ENCODE measurements around the gene DPH7. TPM values are rescaled to one million over a fixed set of nuclear protein-coding genes. Genes with fewer than 3 reads are reported as not detected.

Gene DPH7
- total RNA-seq, 1 donor from 2014 or later = 39.5 TPM

- TF ChIP-seq, protein P1, sequence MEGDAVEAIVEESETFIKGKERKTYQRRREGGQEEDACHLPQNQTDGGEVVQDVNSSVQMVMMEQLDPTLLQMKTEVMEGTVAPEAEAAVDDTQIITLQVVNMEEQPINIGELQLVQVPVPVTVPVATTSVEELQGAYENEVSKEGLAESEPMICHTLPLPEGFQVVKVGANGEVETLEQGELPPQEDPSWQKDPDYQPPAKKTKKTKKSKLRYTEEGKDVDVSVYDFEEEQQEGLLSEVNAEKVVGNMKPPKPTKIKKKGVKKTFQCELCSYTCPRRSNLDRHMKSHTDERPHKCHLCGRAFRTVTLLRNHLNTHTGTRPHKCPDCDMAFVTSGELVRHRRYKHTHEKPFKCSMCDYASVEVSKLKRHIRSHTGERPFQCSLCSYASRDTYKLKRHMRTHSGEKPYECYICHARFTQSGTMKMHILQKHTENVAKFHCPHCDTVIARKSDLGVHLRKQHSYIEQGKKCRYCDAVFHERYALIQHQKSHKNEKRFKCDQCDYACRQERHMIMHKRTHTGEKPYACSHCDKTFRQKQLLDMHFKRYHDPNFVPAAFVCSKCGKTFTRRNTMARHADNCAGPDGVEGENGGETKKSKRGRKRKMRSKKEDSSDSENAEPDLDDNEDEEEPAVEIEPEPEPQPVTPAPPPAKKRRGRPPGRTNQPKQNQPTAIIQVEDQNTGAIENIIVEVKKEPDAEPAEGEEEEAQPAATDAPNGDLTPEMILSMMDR (IDR thresholded peaks at IDR 0.05) = no peak
- Mint-ChIP-seq H3K4me1 (ENCODE audit: unreplicated experiment) (peaks cover 11% of the 10 kb centered on the region), H3K27ac (ENCODE audit: unreplicated experiment) (peak within 1 kb of the TSS; percentile 94), H3K9me3 (ENCODE audit: unreplicated experiment) (no peaks in the 10 kb centered on the region), H3K36me3 (ENCODE audit: unreplicated experiment) (peaks cover 12% of the 10 kb centered on the region), H3K4me3 (ENCODE audit: unreplicated experiment) (peak within 1 kb of the TSS; percentile 98), H3K27me3 (ENCODE audit: unreplicated experiment) (no peaks in the 10 kb centered on the region)
- peak; percentile 97 for DNase-seq (ENCODE audit: extremely low spot score, unreplicated experiment)
Observed at GRCh38 chr9:137590469-137591383, 12.0 kb upstream of the DPH7 start, which contains the start of gene ZMYND19. Gene ZMYND19, minus strand, starts transcription at chr9:137590512. Its CDS starts 249 bp downstream, at chr9:137590263.

GRCh38 chr9:137590123-137590468, 11.4 kb upstream of the DPH7 start:
- Mint-ChIP-seq H3K4me3 (ENCODE audit: unreplicated experiment) (no peak overlapping the region), H3K9me3 (ENCODE audit: unreplicated experiment) (no peaks in the 10 kb centered on the region), H3K36me3 (ENCODE audit: unreplicated experiment) (peaks cover 12% of the 10 kb centered on the region)

GRCh38 chr9:137589441-137590122, 10.9 kb upstream of the DPH7 start:
- H3K36me3 Mint-ChIP-seq (ENCODE audit: unreplicated experiment) = peaks cover 15% of the 10 kb centered on the region
- no peaks in the 10 kb centered on the region for H3K9me3 Mint-ChIP-seq (ENCODE audit: unreplicated experiment)
- no peaks in the 10 kb centered on the region for H3K27me3 Mint-ChIP-seq (ENCODE audit: unreplicated experiment)
- peaks cover 11% of the 10 kb centered on the region for H3K4me1 Mint-ChIP-seq (ENCODE audit: unreplicated experiment)
- no peak overlapping the region for H3K27ac Mint-ChIP-seq (ENCODE audit: unreplicated experiment)
- H3K4me3 Mint-ChIP-seq (ENCODE audit: unreplicated experiment) = peak overlapping the region; percentile 79
- TF ChIP-seq, protein P1 (IDR thresholded peaks at IDR 0.05) = no peak
- DNase-seq (ENCODE audit: extremely low spot score, unreplicated experiment) = no peak

More at GRCh38 chr9:137590123-137590468, 11.4 kb upstream of the DPH7 start:
- no peaks in the 10 kb centered on the region for H3K27me3 Mint-ChIP-seq (ENCODE audit: unreplicated experiment)
- peaks cover 11% of the 10 kb centered on the region for H3K4me1 Mint-ChIP-seq (ENCODE audit: unreplicated experiment)
- DNase-seq (ENCODE audit: extremely low spot score, unreplicated experiment) = no peak
- H3K27ac Mint-ChIP-seq (ENCODE audit: unreplicated experiment) = no peak overlapping the region
- TF ChIP-seq, protein P1 (IDR thresholded peaks at IDR 0.05) = no peak

GRCh38 chr9:137588891-137589290, 10.2 kb upstream of the DPH7 start:
- TF ChIP-seq, protein P1 (IDR thresholded peaks at IDR 0.05) = no peak
- H3K36me3 Mint-ChIP-seq (ENCODE audit: unreplicated experiment) = peaks cover 15% of the 10 kb centered on the region
- H3K9me3 Mint-ChIP-seq (ENCODE audit: unreplicated experiment) = no peaks in the 10 kb centered on the region
- no peaks in the 10 kb centered on the region for H3K27me3 Mint-ChIP-seq (ENCODE audit: unreplicated experiment)
- DNase-seq (ENCODE audit: extremely low spot score, unreplicated experiment) = no peak
- no peak overlapping the region for H3K27ac Mint-ChIP-seq (ENCODE audit: unreplicated experiment)
- peak overlapping the region; percentile 79 for H3K4me3 Mint-ChIP-seq (ENCODE audit: unreplicated experiment)
- H3K4me1 Mint-ChIP-seq (ENCODE audit: unreplicated experiment) = peaks cover 11% of the 10 kb centered on the region

- no peak for DNase-seq (ENCODE audit: extremely low spot score, unreplicated experiment)
- Mint-ChIP-seq H3K27ac (ENCODE audit: unreplicated experiment) (no peak overlapping the region), H3K4me3 (ENCODE audit: unreplicated experiment) (no peak overlapping the region), H3K4me1 (ENCODE audit: unreplicated experiment) (peaks cover 11% of the 10 kb centered on the region), H3K9me3 (ENCODE audit: unreplicated experiment) (no peaks in the 10 kb centered on the region), H3K36me3 (ENCODE audit: unreplicated experiment) (peaks cover 15% of the 10 kb centered on the region), H3K27me3 (ENCODE audit: unreplicated experiment) (no peaks in the 10 kb centered on the region)
- TF ChIP-seq, protein P1 (IDR thresholded peaks at IDR 0.05) = no peak
Observed at GRCh38 chr9:137588311-137588710, 9.6 kb upstream of the DPH7 start.

All from osteocyte (in vitro differentiated cells).